GM19023 (cell line): ENCODE results near the gene FSD1.
"Not testable (repeated sequence)": the region's sequence is repeated elsewhere in the genome, so short reads cannot be mapped to it uniquely, and the experiment has no call there.

Source experiments
- ATAC-seq: cut with Tn5 transposase; IDR thresholded peaks from one replicate; pipeline ENCODE4 v1.9.1; 2021; ENCODE audit warnings: mild to moderate bottlenecking, moderate library complexity; ENCODE audit not compliant: unreplicated experiment

The FSD1 gene

GRCh38 chr19:4284176-4284958 is 20.0 kb upstream of the FSD1 start:
- ATAC-seq = no peak

GRCh38 chr19:4284974-4285373 is 19.4 kb upstream of the FSD1 start:
- no peak for ATAC-seq

DNA sequence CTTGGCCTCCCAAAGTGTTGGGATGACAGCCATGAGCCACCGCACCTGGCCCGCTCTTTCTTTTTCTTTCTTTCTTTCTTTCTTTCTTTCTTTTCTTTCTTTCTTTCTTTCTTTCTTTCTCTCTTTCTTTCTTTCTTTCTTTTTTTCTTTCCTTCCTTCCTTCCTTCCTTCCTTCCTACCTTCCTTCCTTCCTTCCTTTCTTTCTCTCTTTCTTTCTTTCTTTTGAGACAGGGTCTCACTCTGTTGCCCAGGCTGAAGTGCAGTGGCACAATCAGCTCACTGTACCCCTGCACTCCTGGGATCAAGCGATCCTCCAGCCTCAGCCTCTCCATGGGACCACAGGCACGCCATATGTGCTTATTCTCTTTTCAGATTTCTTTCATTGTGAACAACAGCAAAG is 18.3 kb upstream of the FSD1 start:
- not testable (repeated sequence) for ATAC-seq

DNA sequence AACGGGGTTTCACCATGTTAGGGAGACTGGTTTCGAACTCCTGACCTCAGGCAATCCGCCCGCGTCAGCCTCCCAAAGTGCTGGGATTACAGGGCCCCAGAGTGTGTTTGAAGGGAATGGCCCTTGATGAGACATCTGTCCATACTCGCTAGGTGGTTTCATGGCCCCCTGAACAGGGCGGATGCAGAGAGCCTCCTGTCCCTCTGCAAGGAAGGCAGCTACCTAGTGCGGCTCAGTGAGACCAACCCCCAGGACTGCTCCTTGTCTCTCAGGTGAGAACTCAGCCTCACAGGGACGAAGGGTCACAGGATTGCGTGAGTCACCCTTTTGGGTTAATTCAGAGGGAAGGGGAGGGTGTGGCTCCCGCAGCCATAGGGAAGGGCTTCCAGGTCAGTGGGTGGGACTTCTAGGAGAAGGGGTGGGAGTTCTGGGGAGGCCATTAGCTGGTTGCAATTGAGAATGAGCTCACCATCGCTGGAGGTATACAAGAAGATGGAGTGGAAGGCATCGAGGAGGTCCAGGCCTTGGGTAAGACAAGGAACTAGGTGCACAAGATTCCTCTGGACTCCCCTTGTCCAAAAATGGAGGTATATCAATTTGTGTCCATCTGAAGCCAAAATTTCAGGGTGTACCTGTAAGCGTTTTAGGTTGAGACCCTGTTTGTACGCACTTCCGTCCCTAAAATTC is 16.2 kb upstream of the FSD1 start:
- no peak for ATAC-seq

- ATAC-seq = no peak
Measured at GRCh38 chr19:4291184-4291732, 13.1 kb upstream of the FSD1 start.

- no peak for ATAC-seq
Measured at GRCh38 chr19:4292515-4292914, 11.9 kb upstream of the FSD1 start.

- no peak for ATAC-seq
Measured at GRCh38 chr19:4294389-4294788, 10.0 kb upstream of the FSD1 start.

DNA sequence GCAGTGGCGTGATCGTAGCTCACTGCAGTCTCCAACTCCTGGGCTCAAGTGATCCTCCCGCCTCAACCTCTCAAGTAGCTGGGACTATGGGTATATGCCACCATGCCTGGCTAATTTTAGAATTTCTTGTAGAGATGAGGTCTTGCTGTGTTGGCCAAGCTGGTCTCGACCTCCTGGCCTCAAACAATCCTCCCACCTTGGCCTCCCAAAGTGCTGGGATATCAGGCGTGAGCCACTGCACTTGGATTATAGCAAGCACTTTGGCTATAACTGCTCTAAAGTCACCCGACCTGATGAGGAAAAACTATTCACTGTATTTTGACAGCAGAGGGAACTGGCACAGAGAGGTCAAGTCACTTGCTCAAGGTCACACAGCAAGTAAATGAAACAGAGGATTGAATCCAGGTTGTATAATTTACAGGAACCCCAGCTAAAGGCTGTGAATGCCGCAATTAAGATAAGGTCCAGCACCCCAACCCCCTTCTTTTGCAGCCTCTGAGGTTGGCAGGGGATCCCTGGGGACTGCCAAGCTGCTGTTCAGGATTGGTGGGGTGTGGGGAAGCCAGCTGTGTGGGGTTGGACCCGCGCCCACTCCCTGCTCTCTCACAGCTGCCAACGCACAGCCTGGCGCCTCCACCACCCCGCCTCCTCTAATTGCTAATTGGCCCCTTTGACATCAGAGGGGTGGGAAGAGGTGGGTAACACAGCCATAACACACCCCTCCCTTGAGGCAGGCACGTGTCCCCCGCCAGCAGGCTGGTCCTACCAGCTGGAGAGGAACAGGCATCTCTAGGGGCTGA is 8.2 kb upstream of the FSD1 start:
- no peak for ATAC-seq

- ATAC-seq = no peak
Measured at GRCh38 chr19:4297901-4298809, 6.2 kb upstream of the FSD1 start.

DNA sequence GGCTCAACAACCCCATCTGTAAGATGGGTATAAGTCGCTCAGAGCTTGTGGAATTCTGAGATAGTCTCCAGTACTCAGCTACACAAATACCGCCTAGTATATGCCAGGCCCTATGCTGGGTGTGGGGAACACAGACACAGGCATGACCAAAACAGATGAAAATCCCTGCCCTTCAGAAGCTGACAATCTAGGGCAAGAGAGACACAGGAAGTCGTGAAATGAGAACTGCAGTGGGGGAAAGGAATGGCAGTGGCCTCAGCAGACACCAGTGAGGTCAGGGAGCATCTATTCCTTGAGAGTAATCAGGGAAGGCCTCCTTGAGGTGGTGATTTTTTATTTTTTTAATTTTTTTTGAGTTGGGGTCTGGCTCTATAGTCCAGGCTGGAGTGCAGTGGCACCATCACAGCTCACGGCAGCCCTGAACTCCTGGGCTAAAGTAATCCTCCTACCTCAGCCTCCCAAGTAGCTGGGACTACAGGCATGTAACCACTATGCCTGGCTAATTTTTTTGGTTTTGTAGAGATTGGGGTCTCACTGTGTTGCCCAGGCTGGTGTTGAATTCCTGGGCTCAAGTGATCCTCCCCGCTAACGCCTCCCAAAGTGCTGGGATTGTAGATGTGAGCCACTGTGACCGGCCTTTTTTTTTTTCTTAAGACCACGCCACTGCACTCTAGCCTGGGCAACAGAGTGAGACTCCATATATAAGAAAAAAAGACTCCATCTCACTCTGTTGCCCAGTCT is 5.4 kb upstream of the FSD1 start:
- ATAC-seq = no peak

- ATAC-seq = no peak
Measured at GRCh38 chr19:4300589-4300988, 3.8 kb upstream of the FSD1 start.

DNA sequence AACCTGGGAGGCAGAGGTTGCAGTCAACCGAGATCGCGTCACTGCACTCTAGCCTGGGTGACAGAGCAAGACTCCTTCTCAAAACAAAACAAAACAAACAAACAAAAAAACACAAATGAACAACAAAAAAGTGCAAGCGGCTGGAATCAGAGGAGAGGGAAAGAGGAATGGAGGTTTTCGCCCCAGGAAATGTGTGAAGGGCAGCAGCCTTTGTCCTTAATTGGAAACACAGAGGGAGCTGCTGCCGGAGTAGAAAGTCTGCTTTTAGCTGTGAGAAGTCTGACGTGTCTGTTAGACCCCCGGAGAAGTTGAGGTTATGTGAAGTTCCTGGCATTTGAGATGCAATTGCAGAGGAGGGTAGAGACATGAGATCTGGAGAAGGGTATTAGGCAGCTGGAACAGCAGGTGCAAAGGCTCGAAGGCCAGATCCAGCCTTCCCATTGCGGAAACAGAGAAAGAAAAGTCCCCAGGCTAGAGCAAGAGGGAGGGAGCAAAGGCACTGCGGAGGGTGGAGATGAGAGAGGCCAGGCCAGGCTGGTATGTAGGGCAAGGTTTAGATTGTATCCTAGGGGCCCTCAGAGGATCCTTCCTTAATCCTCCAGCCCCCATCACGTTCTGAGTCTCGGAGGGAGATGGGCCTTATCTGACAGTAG is 2.7 kb upstream of the FSD1 start:
- ATAC-seq = no peak

DNA sequence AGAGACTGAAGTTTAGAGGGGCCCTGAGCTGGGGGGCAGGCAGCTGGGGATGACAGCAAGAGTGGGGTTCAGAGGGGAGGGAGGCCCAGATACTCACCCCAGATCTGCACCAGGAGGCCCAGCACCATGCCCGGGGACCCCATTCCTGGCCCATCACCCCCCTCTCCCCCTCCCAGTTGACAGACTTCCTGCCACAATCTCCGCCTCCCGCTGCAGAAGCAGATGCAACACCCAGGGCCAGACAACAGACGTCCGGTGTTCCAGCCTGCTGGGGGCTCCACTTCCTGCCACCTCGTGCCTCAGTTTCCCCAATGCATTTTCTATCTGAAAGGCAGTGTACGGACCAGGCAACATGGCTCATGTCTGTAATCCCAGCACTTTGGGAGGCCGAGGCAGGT is 2.2 kb upstream of the FSD1 start, which contains the start of gene TMIGD2:
Gene TMIGD2, minus strand, starts transcription at position 147 of the 398 bp plus-strand sequence. Its CDS starts 4 bp downstream, at position 143.
- no peak for ATAC-seq

DNA sequence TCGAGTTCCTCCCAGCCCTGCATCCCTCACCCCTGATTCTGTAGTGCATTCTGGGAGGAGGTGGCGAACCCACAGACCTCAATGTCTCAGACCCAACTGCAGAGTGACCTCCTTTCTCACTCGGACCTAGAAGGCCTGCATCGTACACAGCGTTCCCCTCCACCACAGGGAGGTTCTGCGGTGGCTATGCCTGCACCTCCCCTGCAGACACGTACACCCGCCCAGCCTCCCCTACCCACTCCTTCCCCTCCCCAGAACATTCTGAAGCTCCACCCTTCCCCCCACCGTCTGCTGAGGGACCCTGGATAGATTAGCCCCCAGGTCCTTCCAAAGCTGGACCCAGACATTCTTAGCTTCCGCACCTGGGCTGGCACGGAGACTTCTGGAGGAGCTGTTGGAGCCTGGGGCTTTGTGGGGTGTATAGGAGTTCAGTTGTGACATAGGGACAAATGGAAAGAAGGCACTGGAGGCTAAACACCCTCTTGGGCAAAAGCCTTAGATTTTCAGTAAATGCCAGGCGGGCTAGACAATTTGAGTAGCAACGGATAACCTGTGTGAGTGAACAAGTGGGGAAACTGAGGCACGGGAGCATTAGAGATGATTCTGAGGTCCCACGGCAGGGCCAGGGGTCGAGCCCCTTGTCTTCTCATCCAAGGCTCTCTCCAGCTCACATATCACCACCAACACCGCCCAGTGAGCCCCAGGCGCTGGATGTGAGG is 420 bp upstream of the FSD1 start:
- no peak for ATAC-seq

- no peak for ATAC-seq
Measured at GRCh38 chr19:4305257-4305612, 837 bp downstream of the FSD1 start.

- no peak for ATAC-seq
Measured at GRCh38 chr19:4305659-4306058, 1.3 kb downstream of the FSD1 start.

DNA sequence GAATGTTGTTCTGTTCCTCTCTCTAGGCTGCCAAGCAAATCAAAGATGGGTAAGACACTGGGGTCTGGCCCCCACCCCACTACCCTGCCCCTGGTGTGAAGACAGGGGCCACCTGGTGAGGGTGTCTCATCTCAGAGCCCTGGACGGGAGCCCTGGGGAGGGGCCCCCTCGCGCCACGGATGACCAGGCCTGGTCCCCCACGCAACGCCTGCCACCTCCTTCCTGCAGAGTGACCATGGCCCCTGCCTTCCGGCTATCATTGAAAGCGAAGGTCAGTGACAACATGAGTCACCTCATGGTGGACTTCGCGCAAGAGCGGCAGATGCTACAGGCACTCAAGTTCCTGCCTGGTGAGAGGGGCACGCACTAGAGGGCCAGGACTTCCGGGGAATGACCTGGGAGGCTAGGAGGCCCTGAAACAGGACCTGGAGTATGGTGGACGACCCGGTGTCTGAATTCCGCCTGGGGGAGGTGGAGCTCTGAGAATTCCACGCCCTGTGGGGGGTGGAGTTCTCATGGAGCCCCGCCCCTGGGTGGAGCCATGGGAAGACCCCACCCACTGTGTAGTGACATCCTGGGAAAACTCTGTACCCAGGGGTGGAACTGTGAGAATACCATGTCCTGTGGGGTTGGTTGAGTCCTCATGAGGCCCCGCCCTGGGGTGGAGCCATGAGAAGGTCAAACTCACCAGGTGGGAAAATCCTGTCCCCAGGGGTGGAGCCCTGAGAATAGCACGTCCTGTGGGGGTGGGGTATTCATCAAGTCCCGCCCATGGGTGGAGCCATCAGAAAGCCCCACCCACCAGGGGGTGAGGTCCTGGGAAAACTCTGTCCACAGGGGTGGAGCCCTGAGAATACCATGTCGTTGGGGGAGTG is 6.1 kb downstream of the FSD1 start:
- no peak for ATAC-seq
